ENCODE data around the gene ANO8.
A peak's percentile ranks its signal among the peaks of the same experiment; 100 is the strongest.

The ANO8 gene

DNA sequence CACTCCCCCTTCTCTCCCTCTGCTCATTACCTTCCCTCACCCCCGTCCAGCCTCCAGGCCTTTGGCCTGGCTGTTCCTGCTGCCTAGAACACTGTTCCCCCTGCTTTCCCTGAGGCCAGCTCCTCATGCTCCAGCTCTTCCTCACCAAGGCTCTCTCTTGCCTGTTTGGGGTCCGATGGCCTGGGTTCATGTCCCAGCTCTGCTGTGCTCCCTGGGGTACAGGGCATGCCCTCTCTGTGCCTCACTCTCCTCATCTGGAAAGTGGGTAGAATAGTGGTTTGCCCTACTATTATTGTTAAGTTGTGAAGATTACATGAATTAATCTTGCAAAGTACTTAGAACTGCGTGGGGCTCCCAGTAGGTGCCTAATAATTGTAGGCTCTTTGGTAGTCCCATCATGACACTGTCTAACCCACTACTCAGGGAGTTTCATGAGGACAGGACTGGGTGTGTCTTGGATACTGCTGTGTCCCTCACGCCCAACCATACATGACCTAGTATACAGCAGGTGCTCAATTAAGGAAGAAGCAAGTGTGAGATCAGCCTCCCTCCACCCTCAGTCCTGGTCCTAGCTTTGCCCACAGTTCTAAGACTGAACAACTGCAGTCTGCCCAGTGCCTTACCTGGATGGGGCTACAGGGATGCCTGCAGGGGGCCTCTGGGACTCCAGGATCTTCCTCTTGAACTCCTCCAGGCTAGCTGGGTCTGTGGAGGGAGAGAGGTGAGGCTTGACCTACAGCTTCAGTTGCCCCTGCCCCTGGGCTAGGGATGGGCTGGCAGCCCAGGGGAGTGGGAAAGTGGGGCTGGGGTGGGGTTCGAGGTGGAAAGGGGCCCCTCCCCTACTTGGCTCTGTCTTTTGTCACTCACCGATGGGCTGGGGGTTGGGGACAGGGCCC, 25.5 kb upstream of the ANO8 start:
- FAIRE-seq (no peak), DNase-seq (ENCODE audit: insufficient read length) (no peak)
- TF ChIP-seq POLR2A (IDR thresholded peaks at IDR 0.05; ENCODE audit: low read depth, low read length): no peak
- no peak for TF ChIP-seq TAF1 (IDR thresholded peaks at IDR 0.05; ENCODE audit: borderline replicate concordance, low read depth, low read length)
- TF ChIP-seq POLR2AphosphoS5 (IDR thresholded peaks at IDR 0.05; ENCODE audit: low read depth, low read length): no peak

DNA sequence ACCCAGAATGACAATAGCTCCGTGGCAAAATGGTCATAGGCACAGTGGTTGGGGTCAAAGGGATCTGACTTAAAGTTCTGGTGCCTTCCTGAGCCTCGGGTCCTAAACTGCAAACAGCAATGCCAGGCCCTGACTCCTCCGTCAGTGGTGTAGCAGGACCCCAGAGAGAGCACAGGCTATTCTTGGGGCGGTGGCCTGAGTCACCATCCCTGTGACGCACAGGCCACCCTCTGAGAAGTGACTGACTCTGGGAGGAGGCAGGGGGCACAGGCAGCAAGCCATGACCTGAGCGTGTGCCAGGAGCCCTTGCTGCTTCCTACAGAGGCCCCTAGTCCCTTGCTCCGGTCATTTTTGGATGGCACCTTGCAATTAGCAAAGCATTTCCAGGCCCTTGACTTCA, 23.7 kb upstream of the ANO8 start:
- no peak for FAIRE-seq
- TF ChIP-seq POLR2AphosphoS5 (IDR thresholded peaks at IDR 0.05; ENCODE audit: low read depth, low read length) (no peak), TAF1 (IDR thresholded peaks at IDR 0.05; ENCODE audit: borderline replicate concordance, low read depth, low read length) (no peak), POLR2A (IDR thresholded peaks at IDR 0.05; ENCODE audit: low read depth, low read length) (no peak)
- no peak for DNase-seq (ENCODE audit: insufficient read length)

DNA sequence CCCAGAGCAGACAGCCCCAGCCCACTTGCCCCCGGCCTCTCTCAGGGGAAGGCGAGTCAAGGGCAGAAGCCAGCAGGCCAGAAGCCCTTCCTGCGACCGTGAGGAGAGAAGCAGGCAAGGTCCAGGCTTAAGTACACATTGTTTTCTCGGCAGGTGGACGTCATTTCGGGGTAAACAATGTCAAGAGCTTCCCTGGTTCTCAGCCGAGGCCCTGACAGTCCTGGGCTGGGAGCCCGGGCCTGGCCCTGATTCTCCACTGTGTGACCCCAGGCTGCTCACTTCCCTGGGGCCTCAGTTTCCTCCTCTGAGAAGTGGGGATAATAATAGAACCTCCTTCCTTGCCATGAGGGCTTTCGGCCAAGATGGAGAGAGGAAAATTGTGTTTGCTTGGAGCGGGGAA, 23.1 kb upstream of the ANO8 start:
- no peak for FAIRE-seq

DNA sequence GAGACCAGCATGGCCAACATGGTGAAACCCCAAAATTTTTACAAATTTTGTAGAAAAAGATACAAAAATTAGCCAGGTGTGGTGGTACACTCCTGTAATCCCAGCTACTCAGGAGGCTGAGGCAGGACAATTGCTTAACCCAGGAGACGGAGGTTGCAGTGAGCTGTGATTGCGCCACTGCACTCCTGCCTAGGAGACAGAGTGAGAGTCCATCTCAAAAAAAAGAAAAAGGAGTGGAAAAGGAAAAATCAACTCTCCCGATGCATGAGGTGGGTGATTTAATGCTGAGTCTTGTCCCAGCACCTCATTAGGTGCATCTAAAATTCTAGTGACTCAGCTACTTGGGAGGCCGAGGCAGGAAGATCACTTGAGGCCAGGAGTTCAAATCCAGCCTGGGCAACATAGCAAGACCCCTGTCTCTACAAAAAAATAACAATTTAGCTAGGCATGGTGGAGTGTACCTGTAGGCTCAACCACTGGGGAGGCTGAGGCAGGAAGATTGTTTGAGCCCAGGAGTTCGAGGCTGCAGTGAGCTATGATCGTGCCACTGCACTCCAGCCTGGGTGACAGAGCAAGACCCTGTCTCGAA, 22.5 kb upstream of the ANO8 start:
- no peak for FAIRE-seq
- TF ChIP-seq POLR2AphosphoS5 (IDR thresholded peaks at IDR 0.05; ENCODE audit: low read depth, low read length): no peak
- TF ChIP-seq TAF1 (IDR thresholded peaks at IDR 0.05; ENCODE audit: borderline replicate concordance, low read depth, low read length): no peak
- no peak for TF ChIP-seq POLR2A (IDR thresholded peaks at IDR 0.05; ENCODE audit: low read depth, low read length)
- no peak for DNase-seq (ENCODE audit: insufficient read length)

More for the DNA sequence above, 23.1 kb upstream of the ANO8 start:
- no peak for TF ChIP-seq TAF1 (IDR thresholded peaks at IDR 0.05; ENCODE audit: borderline replicate concordance, low read depth, low read length)
- no peak for TF ChIP-seq POLR2AphosphoS5 (IDR thresholded peaks at IDR 0.05; ENCODE audit: low read depth, low read length)
- no peak for TF ChIP-seq POLR2A (IDR thresholded peaks at IDR 0.05; ENCODE audit: low read depth, low read length)
- DNase-seq (ENCODE audit: insufficient read length): no peak

DNA sequence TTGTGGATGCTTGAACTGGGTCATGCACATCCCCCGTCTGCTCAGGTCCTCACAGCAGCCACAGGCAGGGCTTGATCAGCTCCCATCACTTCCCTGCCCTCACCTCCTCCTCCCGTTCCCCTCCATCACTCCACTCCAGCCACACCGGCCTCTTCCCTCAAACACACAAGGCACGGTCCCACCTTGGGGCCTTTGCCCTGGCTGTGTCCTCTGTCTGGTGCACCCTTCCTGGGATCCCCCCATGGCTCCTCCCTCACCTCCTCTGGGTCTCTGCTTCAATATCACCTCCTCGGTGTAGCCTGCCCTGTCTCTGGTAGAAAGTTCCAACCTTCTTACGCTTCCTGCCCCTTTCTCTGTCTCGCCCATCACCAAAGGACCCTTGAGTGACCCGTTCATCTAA, 18.7 kb upstream of the ANO8 start:
- DNase-seq (ENCODE audit: insufficient read length): no peak
- no peak for FAIRE-seq
- TF ChIP-seq POLR2AphosphoS5 (IDR thresholded peaks at IDR 0.05; ENCODE audit: low read depth, low read length) (no peak), TAF1 (IDR thresholded peaks at IDR 0.05; ENCODE audit: borderline replicate concordance, low read depth, low read length) (no peak), POLR2A (IDR thresholded peaks at IDR 0.05; ENCODE audit: low read depth, low read length) (no peak)

DNA sequence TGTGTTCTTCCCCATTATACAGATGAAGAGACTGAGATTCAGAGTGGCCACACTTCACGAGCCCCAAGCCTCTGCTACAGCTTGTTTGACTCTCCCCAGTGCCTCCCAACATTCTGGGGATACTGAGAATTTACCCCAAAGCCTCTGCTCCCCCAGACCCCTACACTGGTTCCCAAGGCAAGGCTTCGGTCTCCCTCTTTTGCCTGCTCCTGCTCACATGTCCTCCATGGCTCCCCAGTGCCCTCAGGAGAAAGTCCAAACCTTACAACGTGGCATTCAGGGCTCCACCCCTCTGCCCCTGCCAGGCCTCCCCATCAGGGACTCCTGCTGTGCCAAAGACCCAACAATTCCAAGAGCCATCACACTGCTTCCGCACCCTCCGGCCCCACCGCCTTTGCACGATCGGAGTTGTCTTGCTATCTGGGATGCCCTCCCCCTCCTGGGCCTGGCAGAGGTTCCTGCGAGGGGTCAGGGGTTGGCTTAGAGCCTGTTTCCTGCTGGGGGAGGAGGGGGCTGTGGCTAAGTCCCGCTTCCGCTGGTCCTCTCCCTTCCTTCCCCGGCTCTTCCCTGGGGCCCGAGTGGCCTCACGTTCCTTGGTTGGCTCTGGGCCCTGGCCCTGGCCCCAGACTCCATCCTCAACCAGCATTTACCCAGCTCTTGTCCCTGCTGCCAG, 18.1 kb upstream of the ANO8 start:
- TF ChIP-seq POLR2AphosphoS5 (IDR thresholded peaks at IDR 0.05; ENCODE audit: low read depth, low read length): no peak
- no peak for DNase-seq (ENCODE audit: insufficient read length)
- no peak for FAIRE-seq

DNA sequence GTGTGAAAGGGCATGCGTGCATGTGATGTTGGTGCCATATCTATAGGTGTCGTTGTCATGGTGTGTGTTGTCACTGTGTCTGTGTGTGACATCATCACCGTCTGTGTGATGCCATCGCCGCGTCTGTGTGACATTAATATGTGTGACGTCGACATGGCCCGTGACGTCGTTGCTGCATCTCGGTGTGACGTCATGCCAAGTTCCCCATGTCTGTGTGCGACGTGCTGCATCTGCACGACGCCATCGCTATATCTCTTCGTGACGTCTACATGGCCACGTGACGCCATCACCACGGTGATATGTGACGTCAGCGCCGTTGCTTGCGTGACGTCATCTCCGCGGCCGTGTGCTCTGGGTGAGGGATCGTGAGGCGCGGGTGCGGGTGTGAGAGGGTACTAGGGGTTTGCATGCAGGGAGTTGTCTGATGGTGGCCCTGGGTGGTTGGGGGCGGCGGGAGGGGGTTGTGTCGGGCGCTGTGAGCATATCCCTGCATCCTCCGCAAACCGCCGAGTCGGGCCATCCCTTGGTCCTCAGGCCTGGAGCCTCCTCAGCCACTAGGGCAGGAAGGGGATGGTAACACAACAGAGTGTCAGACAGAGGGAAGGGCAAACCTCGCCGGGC, 17.3 kb upstream of the ANO8 start:
- TF ChIP-seq POLR2A (IDR thresholded peaks at IDR 0.05; ENCODE audit: low read depth, low read length): no peak
- TF ChIP-seq POLR2AphosphoS5 (IDR thresholded peaks at IDR 0.05; ENCODE audit: low read depth, low read length): no peak
- TF ChIP-seq TAF1 (IDR thresholded peaks at IDR 0.05; ENCODE audit: borderline replicate concordance, low read depth, low read length): no peak
- no peak for DNase-seq (ENCODE audit: insufficient read length)
- peak; percentile 44 for FAIRE-seq

DNA sequence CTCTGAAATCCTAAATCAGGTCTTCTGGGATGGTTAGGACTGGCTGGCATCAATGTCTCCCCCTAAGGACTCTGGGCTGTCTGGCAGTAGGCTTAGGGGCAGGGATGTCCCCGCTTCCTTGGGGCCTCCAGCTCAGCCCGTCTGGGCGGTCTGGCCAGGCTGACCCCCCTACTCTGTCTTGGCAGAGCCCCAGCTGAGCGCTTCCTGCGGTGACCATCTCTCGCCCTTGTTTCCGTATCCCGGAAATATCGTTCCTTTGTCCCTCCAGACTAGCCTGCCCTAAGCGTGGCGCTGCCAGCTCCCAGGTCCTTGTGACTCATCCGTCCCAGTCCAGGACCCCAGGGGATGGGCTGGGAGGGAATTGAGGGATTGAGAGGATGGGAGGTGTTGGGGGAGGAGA, 14.0 kb upstream of the ANO8 start:
- no peak for FAIRE-seq
- TF ChIP-seq POLR2A (IDR thresholded peaks at IDR 0.05; ENCODE audit: low read depth, low read length): no peak
- no peak for TF ChIP-seq TAF1 (IDR thresholded peaks at IDR 0.05; ENCODE audit: borderline replicate concordance, low read depth, low read length)
- TF ChIP-seq POLR2AphosphoS5 (IDR thresholded peaks at IDR 0.05; ENCODE audit: low read depth, low read length): no peak
- DNase-seq (ENCODE audit: insufficient read length): no peak

DNA sequence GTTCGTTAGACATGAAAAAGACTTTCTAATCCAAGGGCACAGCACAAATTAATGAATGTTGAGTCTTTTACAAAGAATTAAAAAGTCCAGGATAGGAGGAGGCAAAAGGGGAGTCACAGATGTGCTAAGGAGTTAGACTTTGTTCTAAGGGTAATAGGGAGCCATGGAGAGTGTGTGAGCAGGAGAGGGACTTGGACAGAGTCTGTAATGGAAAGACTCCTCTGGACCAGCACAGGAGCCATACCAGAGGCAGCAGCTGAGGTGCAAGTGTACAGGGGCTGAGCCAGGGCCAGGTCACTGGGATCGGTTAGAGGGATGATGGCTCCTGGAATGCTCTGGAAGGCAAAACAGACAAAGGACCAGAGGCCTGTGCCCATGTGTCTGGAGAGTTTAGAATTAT, 13.2 kb upstream of the ANO8 start:
- no peak for FAIRE-seq
- TF ChIP-seq POLR2A (IDR thresholded peaks at IDR 0.05; ENCODE audit: low read depth, low read length): no peak
- no peak for TF ChIP-seq POLR2AphosphoS5 (IDR thresholded peaks at IDR 0.05; ENCODE audit: low read depth, low read length)
- TF ChIP-seq TAF1 (IDR thresholded peaks at IDR 0.05; ENCODE audit: borderline replicate concordance, low read depth, low read length): no peak

DNA sequence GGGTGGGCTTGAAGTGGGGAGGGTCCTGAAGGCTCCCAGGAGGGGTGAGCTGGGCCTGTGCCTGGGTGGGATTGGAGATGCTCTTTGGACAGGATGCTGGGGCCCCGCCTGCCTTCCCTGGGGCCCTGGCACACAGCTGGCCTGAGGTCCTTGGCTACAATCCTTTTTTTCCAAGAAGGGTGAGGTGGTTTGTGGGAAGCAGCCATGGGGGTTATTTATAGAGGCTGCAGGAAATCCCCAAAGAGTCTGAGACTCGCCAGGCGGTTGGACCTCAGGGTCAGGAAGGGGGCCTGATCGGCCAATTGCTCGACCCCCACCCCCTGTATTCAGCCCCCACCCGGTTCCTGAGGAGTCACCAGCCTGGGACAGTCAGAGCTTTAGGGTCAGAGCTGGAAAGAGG, 12.7 kb upstream of the ANO8 start:
- DNase-seq (ENCODE audit: insufficient read length): no peak
- no peak for FAIRE-seq
- TF ChIP-seq POLR2AphosphoS5 (IDR thresholded peaks at IDR 0.05; ENCODE audit: low read depth, low read length): no peak
- TF ChIP-seq POLR2A (IDR thresholded peaks at IDR 0.05; ENCODE audit: low read depth, low read length): no peak
- no peak for TF ChIP-seq TAF1 (IDR thresholded peaks at IDR 0.05; ENCODE audit: borderline replicate concordance, low read depth, low read length)

More for the DNA sequence above, 13.2 kb upstream of the ANO8 start:
- DNase-seq (ENCODE audit: insufficient read length): no peak

DNA sequence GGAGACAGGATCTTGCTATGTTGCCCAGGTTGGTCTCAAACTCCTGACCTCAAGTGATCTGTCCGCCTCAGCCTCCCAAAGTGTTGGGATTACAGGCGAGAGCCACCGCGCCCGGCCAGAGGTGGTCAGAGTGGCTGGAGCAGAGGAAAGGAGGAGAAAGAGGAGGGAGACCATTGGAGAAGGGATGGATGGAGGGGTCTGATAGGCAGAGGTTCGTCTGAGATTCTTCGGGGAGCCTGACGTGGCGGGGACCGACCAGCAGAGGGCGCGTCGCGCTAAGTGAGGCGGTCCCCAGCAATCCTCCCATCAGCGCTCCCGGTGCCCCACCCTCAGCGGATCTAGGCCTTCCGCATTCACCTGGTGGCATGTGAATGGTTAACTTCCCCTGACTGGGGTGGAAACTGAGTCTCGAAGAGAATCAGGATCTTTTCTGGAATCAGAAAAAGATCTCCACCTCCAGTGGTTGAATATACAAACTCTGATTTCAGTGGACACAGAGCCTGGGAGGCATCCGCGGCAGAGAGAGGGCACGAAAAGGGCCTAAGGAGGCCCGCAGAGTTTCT, 11.5 kb upstream of the ANO8 start:
- TF ChIP-seq POLR2AphosphoS5 (IDR thresholded peaks at IDR 0.05; ENCODE audit: low read depth, low read length) (no peak), TAF1 (IDR thresholded peaks at IDR 0.05; ENCODE audit: borderline replicate concordance, low read depth, low read length) (no peak), POLR2A (IDR thresholded peaks at IDR 0.05; ENCODE audit: low read depth, low read length) (no peak)
- FAIRE-seq: peak; percentile 98
- DNase-seq (ENCODE audit: insufficient read length): peak; percentile 88

Measured in GM12892 (cell line).